IPS DF 6.9 (cell line): Measurements from ENCODE around the gene SARDH.

Experiments used
- DNase-seq: peaks from one replicate; pipeline ENCODE4 v3.0.0-alpha.2; 2013; ENCODE audit warnings: low read depth, low spot score
- H3K27ac ChIP-seq: one replicate; pipeline ENCODE4 v1.5.1; 2013; ENCODE audit warnings: low read length, control low read depth
- H3K27me3 ChIP-seq: 2 replicates; pipeline ENCODE4 v1.6.1; 2013; ENCODE audit warnings: mild to moderate bottlenecking, low read length; ENCODE audit not compliant: control insufficient read depth, insufficient read depth
- H3K36me3 ChIP-seq: 2 replicates; pipeline ENCODE4 v1.6.1; 2013; ENCODE audit warnings: low read length; ENCODE audit not compliant: control insufficient read depth, insufficient read depth
- H3K4me1 ChIP-seq: 2 replicates; pipeline ENCODE4 v1.6.1; 2013; ENCODE audit warnings: low read length; ENCODE audit not compliant: control insufficient read depth, insufficient read depth
- H3K4me3 ChIP-seq: 2 replicates; pipeline ENCODE4 v1.5.1; 2013; ENCODE audit warnings: mild to moderate bottlenecking, low read length
- H3K9me3 ChIP-seq: 2 replicates; pipeline ENCODE4 v1.6.1; 2013; ENCODE audit warnings: low read length, inconsistent platforms; ENCODE audit not compliant: control insufficient read depth, insufficient read depth
- WGBS: extraction: QIAGEN DNeasy Blood & Tissue Kit; methylation state at CpG from one replicate; pipeline ENCODE4 v1.1.7; 2013; ENCODE audit warnings: mixed read lengths, missing lambda C conversion rate; ENCODE audit not compliant: insufficient read length, insufficient coverage; 5-methylcytosine and 5-hydroxymethylcytosine counted together

The SARDH gene

DNA sequence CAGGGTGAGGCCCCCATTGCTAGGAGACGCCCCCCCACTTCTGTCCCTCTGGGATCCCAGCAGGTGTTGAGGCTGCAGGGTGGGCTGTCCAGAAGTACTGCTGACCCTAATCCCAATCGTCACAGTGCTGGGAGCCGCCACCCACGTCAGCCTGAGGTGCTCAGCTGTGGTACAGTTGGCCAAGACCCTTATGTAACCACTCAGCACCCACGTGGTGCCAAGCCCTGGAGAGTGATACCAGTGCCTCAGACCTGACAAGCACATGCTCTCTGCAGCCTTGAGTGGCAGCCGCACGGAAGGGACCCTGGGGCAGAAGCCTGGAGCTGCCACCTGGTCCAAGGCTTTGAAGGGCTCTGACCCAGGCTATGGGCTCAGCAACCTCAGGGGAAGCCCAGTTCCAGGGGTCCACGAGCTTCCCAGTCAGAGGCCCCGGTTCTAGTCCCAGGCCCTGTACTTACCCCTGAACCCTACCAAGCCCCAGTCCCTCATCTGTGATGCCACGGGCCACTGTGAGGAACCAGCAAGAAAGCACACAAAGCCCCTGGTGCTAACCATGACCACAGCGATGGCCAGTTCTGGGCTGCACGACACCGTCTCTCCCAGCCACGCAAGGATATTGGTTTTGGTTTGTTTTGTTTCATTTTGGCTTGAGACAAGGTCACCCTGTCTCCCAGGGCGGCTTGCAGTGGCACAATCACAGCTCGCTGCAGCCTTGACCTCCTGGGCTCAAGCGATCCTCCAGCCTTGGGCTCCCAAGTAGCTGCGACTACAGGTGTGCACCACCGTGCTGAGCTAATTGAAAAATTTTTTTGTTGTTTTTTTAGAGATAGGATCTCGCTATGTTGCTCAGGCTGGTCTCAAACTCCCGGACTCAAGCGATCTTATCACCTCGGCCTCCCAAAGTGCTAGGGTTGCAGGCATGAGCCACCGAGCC lies 51.2 kb downstream of the SARDH start:
- WGBS = no CpG with 5 or more reads among the region's 24 CpGs
- H3K27me3 ChIP-seq = no peaks in the 10 kb centered on the region
- no peaks in the 10 kb centered on the region; the same call in 1 of the 2 replicates for H3K4me1 ChIP-seq
- no peaks in the 10 kb centered on the region for H3K9me3 ChIP-seq
- no peak for DNase-seq
- H3K36me3 ChIP-seq = no peaks in the 10 kb centered on the region
- H3K4me3 ChIP-seq = no peak overlapping the region
- H3K27ac ChIP-seq = no peak overlapping the region

DNA sequence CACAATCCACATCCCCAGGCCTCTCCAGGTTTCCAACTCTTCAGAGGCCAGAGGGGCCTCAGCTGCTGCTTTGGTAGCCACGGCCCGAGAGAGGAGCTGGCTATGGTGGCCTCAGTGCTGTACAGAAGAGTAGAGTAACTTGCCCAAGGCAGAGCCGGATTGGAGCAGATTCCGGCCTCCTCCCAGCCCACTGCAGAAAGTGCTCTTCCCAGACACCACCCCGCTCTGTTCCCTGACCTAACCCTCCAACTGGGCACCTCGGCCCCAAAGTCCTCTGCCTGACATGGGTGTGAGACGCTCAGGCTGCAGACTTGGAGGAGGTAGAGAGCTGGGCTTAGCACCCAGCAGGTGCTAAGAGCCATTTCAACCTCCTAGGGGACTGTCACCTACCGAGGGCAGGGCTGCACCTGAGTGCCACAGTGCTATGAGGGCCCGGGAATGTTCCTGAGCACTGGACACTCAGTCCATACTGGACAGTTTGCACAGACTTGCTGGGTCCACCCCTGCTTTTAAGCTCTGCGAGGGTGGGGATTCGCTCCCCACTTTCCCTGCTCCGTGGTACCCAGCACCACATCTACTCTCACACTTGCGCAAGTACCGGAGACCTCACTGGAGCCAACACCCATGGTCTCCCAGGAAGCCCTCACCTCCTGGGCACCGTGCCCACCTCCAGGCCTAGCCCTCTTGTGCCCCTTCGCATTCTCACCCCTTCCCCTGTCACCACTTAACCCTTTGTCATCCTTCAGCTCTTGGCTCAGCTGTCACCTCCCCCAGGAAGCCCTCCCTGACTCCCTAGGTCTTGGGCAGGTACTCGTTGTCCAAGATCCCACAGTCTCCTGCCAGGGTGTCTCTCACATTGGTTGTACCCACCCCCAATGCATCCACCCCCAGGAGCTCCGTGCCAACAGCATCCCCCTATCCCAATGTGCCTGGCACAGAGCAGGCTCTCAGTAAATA lies 52.2 kb downstream of the SARDH start:
- Histone ChIP-seq H3K4me1 (no peaks in the 10 kb centered on the region; the same call in 1 of the 2 replicates), H3K4me3 (no peak overlapping the region), H3K9me3 (no peaks in the 10 kb centered on the region), H3K36me3 (no peaks in the 10 kb centered on the region; the same call in 1 of the 2 replicates), H3K27ac (no peak overlapping the region), H3K27me3 (no peaks in the 10 kb centered on the region)
- DNase-seq = no peak
- no CpG with 5 or more reads among the region's 18 CpGs for WGBS

DNA sequence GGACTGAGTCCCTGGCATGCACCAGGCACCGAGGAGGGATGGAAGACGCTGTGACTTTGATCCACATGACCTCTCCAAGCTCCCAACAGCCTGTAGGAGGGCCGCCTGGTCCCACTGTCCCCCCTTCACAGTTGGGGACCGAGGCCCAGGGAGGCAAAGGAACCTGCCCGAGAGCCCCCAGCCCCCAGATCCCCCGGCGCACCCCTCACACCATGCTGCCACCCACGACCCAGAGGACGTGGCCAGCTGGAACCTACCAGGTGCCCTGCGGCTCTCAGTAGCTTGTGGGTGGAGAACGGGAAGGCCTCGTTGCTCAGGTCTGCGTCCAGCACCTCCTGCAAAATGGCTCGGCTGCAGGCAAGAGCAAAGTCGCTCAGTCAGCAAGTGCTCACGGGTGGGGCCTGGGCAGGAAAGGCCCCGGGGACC lies 53.2 kb downstream of the SARDH start:
- Histone ChIP-seq H3K27me3 (no peaks in the 10 kb centered on the region), H3K4me3 (no peak overlapping the region), H3K4me1 (no peaks in the 10 kb centered on the region; the same call in 1 of the 2 replicates), H3K9me3 (no peaks in the 10 kb centered on the region), H3K27ac (no peak overlapping the region), H3K36me3 (no peaks in the 10 kb centered on the region; the same call in 1 of the 2 replicates)
- DNase-seq = no peak
- no CpG with 5 or more reads among the region's 17 CpGs for WGBS

- Histone ChIP-seq H3K27me3 (no peaks in the 10 kb centered on the region), H3K4me1 (no peaks in the 10 kb centered on the region; the same call in 1 of the 2 replicates), H3K9me3 (no peaks in the 10 kb centered on the region), H3K4me3 (no peak overlapping the region), H3K36me3 (no peaks in the 10 kb centered on the region; the same call in 1 of the 2 replicates), H3K27ac (no peak overlapping the region)
- no peak for DNase-seq
- WGBS = no CpG with 5 or more reads among the region's 26 CpGs
Observed at GRCh38 chr9:133684121-133684935, 53.8 kb downstream of the SARDH start.

- Histone ChIP-seq H3K4me3 (no peak overlapping the region), H3K36me3 (no peaks in the 10 kb centered on the region; the same call in 1 of the 2 replicates), H3K27me3 (no peaks in the 10 kb centered on the region), H3K27ac (no peak overlapping the region), H3K4me1 (no peaks in the 10 kb centered on the region; the same call in 1 of the 2 replicates), H3K9me3 (no peaks in the 10 kb centered on the region)
- no CpG with 5 or more reads among the region's 19 CpGs for WGBS
- no peak for DNase-seq
Observed at GRCh38 chr9:133683586-133684120, 54.5 kb downstream of the SARDH start.

GRCh38 chr9:133682818-133683585 lies 55.1 kb downstream of the SARDH start:
- Histone ChIP-seq H3K27me3 (no peaks in the 10 kb centered on the region), H3K9me3 (no peaks in the 10 kb centered on the region), H3K4me3 (no peak overlapping the region), H3K27ac (no peak overlapping the region), H3K4me1 (no peaks in the 10 kb centered on the region; the same call in 1 of the 2 replicates), H3K36me3 (no peaks in the 10 kb centered on the region; the same call in 1 of the 2 replicates)
- no peak for DNase-seq
- no CpG with 5 or more reads among the region's 20 CpGs for WGBS

GRCh38 chr9:133681658-133682306 lies 56.4 kb downstream of the SARDH start:
- Histone ChIP-seq H3K27ac (no peak overlapping the region), H3K4me1 (no peaks in the 10 kb centered on the region; the same call in 1 of the 2 replicates)

GRCh38 chr9:133680976-133681657 lies 57.0 kb downstream of the SARDH start:
- Histone ChIP-seq H3K27ac (no peak overlapping the region), H3K27me3 (no peaks in the 10 kb centered on the region), H3K4me3 (no peak overlapping the region), H3K9me3 (no peaks in the 10 kb centered on the region), H3K36me3 (no peaks in the 10 kb centered on the region; the same call in 1 of the 2 replicates), H3K4me1 (no peaks in the 10 kb centered on the region; the same call in 1 of the 2 replicates)
- no peak for DNase-seq
- whole genome bisulfite sequencing = no CpG with 5 or more reads among the region's 20 CpGs

More at GRCh38 chr9:133681658-133682306, 56.4 kb downstream of the SARDH start:
- DNase-seq = no peak
- Histone ChIP-seq H3K9me3 (no peaks in the 10 kb centered on the region), H3K27me3 (no peaks in the 10 kb centered on the region), H3K4me3 (no peak overlapping the region), H3K36me3 (no peaks in the 10 kb centered on the region; the same call in 1 of the 2 replicates)
- no CpG with 5 or more reads among the region's 35 CpGs for WGBS
